Measurements from ENCODE around the gene REXO1.

REXO1 gene

GRCh38 chr19:1836458-1837221, 11.6 kb downstream of the REXO1 start:
- in situ Hi-C loops (cut with HindIII; ENCODE audit: low sequenced_read_pairs), result no loop called here

GRCh38 chr19:1833540-1833939, 14.7 kb downstream of the REXO1 start:
- in situ Hi-C loops (cut with HindIII; ENCODE audit: low sequenced_read_pairs), result no loop called here

GRCh38 chr19:1832046-1832663, 16.1 kb downstream of the REXO1 start:
- in situ Hi-C loops (cut with HindIII; ENCODE audit: low sequenced_read_pairs), result no loop called here

DNA sequence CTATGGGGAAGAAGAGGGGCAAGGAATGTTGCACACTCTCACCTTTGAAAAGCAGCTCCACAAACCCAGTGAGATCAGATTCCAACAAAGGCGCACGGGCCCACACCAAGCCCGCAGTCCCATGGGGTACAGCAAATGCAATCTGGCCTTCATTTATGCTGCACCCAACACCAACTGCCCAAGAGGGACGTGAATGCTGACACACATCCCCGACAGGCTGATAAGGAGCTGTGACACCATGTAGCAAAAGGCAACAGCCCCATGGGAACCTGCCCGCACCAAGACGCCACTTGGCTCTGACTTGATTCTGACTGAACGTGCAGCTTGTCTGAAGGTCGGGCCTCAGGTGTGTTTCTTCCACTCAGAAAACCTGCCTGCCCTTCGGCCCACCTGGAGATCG, 17.3 kb downstream of the REXO1 start:
- in situ Hi-C loops (cut with HindIII; ENCODE audit: low sequenced_read_pairs), result no loop called here

- in situ Hi-C loops (cut with HindIII; ENCODE audit: low sequenced_read_pairs), result no loop called here
Measured at GRCh38 chr19:1830568-1830967, 17.7 kb downstream of the REXO1 start.

DNA sequence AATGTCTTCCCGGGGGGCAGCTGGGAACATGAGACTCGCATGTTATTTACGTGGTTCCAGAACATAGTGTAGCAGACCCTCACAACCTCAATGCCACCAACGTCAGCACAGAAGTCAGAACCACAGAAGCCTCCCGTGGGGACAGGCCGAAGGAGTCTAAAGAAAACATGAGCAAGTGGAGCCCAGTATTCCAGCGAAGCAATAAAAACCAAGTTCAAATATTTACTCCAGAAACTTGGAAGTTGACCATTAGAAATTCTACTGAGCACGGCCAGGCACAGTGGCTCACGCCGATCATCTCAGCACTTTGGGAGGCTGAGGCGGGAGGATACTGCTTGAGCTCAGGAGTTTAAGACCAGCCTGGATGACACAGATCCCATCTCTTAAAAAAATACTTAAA, 18.3 kb downstream of the REXO1 start:
- in situ Hi-C loops (cut with HindIII; ENCODE audit: low sequenced_read_pairs), result no loop called here

DNA sequence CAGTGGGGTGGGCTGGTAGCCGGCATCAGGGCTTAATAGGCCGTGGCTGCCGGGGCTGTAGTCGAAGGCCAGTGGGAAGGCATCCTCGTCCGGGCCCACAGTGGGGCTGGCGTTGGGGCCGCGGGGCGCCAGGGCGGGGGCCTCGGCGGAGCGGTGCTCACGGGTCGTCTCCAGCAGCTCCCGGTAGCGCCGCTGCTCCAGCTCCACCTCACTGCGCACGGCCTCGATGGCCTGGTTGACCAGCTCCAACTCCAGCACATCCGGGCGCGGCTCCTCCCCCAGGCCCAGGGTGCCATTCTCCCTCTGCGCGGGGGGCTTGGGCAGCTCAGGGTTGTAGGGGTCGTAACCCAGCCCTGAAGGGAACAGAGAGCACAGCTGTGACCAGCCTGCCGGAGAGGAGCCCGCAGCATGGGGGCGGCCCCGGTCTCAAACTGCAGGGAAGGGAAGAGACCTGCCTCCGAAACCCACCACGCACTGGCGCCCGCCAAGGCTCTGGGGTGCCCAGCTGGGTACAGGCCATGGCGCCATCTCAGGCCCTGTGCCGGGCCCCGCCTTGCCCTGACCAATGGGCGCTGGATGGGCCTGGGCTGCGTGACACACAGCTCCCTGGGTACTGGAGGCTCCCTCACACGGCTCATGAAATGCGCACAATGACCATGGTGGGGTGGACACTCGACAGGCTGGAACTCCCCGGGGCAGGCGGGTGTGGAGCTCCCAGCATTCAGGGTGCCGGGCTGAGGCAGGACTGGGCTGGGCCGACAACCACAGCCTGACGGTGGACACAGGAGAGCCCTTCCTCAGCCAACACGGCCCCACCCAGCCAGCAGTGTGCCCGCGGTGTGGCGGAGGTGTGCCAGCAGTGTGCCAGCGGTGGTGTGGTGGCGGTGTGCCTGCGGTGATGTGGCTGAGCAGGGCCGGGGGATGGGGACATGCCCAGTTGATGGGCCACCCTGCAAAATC, 19.7 kb downstream of the REXO1 start:
- in situ Hi-C loops (cut with HindIII; ENCODE audit: low sequenced_read_pairs), result no loop called here

DNA sequence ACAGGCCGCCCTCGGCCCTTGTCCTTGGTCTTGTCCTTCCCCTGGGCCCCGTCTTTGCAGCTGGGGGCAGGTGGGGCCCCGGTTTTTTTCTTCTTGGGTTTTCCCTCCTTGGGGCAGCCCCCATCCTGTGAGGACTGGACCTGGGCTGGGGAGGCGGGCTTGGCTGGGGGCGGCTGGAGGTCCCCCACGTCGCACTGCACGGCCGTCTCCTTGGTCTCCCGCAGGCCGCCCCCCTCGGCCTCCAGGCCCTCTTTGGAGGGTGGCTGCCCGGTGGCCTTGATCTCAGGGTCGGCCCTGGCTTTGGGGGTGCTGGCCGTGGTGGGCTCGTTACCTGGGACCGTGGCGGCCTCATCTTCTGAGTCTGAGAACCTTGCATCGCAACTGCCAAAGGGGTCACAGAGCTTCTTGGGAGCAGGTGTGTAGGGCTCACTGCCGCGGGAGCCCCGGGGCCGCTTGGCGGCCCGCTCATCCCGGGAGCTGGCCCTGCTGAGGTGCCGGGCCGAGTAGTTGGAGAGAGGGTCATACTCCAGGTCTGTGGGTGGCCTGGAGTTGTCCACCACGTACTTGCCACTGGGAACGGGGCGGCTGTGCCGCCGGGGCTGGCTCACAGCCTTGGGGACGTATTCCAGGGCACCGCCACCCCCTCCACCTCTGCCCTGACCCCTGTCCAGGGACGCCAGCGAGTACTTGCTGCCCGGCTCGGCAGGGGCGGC, 20.6 kb downstream of the REXO1 start:
- in situ Hi-C loops (cut with HindIII; ENCODE audit: low sequenced_read_pairs), result no loop called here

DNA sequence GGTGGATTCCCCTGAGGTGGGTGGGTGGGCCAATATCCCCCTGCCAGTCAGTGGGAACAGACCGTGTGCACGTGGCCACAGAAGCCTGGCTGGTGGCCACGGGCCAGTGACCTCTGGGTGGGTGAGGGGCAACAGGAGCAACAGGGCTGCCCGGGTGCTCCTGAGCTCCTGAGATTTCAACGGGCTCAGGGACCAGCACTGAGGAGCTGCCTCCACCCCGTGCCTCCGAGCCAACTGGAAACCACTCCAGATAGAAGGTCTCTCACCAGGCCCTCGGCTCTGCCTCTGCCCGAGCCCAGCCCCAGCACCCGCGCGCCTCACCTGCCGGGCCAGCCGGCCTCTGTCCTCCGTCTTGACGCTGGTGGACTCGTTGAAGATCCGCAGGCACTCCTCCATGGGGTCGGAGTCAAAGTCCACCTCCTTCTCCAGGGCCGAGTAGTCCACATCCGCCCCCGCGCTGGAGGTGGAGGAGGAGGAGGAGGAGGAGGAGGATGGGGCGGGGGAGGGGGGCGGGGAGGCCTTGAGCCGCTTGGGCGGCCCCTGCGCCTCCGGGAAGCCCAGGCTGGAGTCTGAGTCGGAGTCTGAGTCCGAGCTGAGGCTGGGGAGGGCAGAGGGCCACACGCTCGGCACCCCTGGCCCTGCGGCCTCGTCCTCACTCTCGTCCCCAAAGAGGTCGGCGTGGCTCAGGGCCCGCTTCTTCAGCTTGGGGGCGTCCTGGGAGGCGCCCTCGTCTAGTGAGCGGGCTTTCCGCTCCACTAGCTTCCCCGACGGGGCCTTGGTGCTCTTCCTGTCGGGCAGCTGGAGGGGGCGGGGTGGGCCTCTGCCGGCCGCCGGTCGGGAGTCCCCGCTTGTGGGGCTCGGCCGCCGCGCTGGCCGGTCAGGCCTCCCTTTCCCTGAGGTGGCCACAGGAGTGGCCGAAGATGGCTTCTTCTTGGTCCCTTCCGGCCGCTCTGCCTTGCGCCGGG, 21.4 kb downstream of the REXO1 start:
- in situ Hi-C loops (cut with HindIII; ENCODE audit: low sequenced_read_pairs), result no loop called here

- in situ Hi-C loops (cut with HindIII; ENCODE audit: low sequenced_read_pairs), result no loop called here
Measured at GRCh38 chr19:1825909-1826556, 22.2 kb downstream of the REXO1 start.

DNA sequence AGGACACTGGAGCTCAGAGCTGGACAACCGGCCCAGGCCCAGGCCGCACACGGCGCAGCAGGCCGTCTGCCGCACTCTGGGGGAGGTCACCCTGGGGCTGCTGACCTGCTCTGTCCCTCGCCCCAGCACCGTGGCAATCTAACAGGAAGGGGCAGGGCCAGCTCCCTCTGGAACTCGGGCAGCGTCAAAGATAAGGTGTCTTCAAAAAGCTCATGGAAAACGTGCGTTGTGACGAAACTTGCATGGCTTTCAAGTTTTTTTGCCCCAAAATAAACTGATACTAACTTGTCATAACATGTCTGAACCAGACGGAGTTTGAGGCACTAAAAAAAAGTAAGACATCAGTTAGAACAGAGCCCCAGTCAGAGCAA, 24.0 kb downstream of the REXO1 start:
- in situ Hi-C loops (cut with HindIII; ENCODE audit: low sequenced_read_pairs), result no loop called here

GRCh38 chr19:1823539-1824251, 24.6 kb downstream of the REXO1 start:
- in situ Hi-C loops (cut with HindIII; ENCODE audit: low sequenced_read_pairs), result no loop called here

DNA sequence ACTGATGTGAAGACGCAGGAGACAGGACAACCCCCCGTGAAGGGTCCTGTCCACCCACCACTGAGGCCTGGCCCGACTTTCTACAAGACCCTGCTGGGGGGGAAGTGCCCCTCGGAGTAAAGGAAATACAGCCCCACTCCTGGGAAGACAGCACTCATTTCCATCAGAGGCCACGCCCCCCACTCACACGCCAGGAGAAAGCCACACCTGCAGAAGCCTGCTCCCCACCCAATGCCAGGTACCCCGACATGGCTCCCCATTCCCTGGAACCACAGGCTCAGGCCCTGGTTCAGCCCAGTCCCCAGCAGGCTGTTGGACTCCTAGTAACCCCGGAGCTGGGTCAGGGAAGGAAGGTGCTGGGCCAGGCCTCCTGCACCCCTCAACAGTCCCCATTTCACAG, 25.3 kb downstream of the REXO1 start:
- in situ Hi-C loops (cut with HindIII; ENCODE audit: low sequenced_read_pairs), result no loop called here

DNA sequence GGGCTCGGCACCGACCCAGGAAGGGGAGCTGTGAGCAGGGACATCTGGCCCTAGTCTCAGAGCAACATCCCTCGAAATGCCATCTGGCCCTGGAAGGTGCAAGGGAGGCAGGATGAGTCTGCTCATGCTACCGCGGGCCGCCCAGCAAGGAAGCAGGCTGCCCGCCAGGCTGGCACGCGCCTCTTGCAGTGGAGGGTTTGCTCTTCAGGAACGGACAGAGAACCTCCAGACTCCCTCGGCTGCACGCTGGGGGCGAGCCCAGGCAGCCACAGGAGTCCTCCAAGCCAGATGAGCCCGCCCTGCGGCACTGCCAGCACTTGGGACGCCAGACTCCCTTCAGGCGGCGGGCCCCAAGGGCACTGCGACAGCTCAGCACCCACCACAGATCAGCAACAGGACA, 26.1 kb downstream of the REXO1 start:
- in situ Hi-C loops (cut with HindIII; ENCODE audit: low sequenced_read_pairs), result no loop called here

DNA sequence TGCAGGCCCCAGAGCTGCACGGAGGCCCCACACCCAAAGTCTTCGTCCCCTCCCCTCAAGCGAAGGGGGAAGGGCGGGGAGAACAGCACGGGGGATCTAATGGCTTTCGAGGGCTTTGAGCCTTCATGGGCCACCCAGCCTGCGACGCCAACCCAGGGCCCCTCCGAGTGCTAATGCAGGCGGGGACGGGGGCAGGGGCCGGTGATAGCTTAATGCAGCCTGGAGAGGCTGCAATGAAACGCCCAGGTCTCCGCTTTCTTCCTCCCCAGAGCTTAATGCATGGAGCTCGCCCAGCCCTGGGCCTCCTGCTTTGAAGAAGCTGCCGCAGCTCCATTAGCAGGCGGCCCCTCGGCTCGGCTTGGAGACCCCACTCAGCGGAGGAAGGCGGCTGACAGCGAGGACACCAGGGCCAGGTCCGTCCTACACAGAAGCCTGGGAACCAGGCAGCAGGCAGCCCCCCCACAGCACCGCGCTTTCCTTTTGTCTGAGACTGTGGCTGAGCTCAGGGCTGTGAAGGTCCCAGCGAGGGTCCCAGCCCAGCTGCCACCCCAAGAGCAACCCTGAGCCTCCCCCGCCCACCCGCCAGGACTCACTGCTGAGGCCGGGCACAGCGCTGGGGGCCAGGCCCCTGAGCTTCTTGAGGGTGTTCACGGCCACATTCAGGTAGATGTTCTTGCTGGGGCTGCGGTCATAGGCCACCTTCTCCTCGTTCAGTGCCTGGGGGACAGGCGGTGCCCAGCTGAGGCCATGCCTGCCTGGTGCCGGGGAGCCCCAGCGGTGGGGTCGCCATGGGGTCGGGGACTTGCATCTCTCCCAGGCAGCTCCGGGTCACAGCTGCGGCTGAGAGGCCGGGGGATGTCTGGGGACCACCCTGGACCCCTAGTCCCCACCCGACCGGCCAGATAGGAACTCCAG, 28.7 kb downstream of the REXO1 start:
- in situ Hi-C loops (cut with HindIII; ENCODE audit: low sequenced_read_pairs), result no loop called here

- in situ Hi-C loops (cut with HindIII; ENCODE audit: low sequenced_read_pairs), result no loop called here
Measured at GRCh38 chr19:1818549-1819195, 29.6 kb downstream of the REXO1 start.

DNA sequence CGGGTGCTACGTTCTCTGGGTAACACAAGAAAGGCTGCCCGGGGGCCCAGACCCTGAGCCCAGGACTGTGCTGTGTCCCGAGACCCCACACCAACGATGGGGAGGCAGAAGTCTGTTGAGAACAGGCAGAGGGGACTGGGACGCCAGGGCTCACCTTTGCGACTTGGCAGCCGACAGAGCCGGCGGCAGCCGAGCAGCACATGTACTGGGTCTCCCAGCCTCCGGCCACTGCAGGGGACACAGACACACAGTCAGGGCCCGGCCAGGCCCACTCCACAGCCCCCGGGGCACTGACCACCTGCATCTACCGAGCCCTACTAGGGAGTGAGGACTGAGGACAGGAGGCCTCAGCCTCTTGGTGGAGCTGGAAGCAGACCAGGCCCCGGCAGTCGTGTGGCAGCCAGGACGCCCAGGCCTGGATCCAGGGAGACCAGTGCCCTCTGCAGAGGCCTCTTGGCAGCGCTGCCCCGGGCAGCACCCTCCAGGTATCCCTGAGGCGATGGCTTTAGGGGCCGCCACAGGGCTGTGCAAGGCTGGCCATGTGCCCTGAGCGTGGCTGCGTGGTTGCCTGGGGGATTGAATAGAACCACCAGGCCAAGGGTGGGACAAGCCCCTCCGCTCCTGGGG, 30.6 kb downstream of the REXO1 start:
- in situ Hi-C loops (cut with HindIII; ENCODE audit: low sequenced_read_pairs), result no loop called here

Data from DLD1 (cell line).